ENCODE measurements around the gene OR2AG1. TPM values are rescaled to one million over a fixed set of nuclear protein-coding genes. Genes with fewer than 3 reads are reported as not detected.

OR2AG1 gene
- not detected in 2 replicates for total RNA-seq (2014; rRNA removed; shearing (Covaris generic))
- polyA plus RNA-seq (2016; fragmentation: Nextera tagmentation; extraction: Ambion mirVana): not detected in 2 replicates

- H3K9me3 ChIP-seq (ENCODE audit: low read depth): no peaks in the 10 kb centered on the region
- 38 to 71% methylated on average over 2 of the region's 2 CpGs for WGBS, 2 experiments (ENCODE audit: low coverage in 1 of 2, low lambda C conversion rate in 2 of 2, missing lambda C conversion rate in 2 of 2)
Observed at GRCh38 chr11:6782720-6783119, at the start of gene OR2AG1. Gene OR2AG1, plus strand, starts transcription at chr11:6783020. Its CDS starts 2,018 bp downstream, at chr11:6785038.

GRCh38 chr11:6733326-6734275, 49.2 kb upstream of the OR2AG1 start:
- Histone ChIP-seq H3K27me3 (replicated peaks; ENCODE audit: insufficient read depth) (no peaks in the 10 kb centered on the region), H3K27ac (no peak overlapping the region), H3K9ac (no peak overlapping the region), H3F3A (ENCODE audit: insufficient read depth) (no peaks in the 10 kb centered on the region), H3K4me3 (no peak overlapping the region), H3K9me2 (ENCODE audit: insufficient read depth) (no peaks in the 10 kb centered on the region), H3K9me3 (ENCODE audit: low read depth) (no peaks in the 10 kb centered on the region), H2AFZ (no peak overlapping the region), H3K79me2 (ENCODE audit: insufficient read depth) (no peaks in the 10 kb centered on the region), H3K4me2 (ENCODE audit: unreplicated experiment) (no peak overlapping the region), H3K36me3 (ENCODE audit: low read depth) (no peaks in the 10 kb centered on the region), H3K4me1 (ENCODE audit: insufficient read depth) (peaks cover 7% of the 10 kb centered on the region; the same call in 1 of the 2 replicates), H4K20me1 (ENCODE audit: insufficient read depth) (no peaks in the 10 kb centered on the region)
- no peak for TF ChIP-seq EZH2phosphoT487 (IDR thresholded peaks at IDR 0.05; ENCODE audit: insufficient read depth, low read depth)
- no peak for TF ChIP-seq EZH2 (IDR thresholded peaks at IDR 0.05; ENCODE audit: insufficient read depth, poor library complexity, severe bottlenecking)
- in situ Hi-C loops (cut with MboI): no loop called here
- DNase-seq: no peak
- WGBS, 2 experiments (ENCODE audit: low coverage in 1 of 2, low lambda C conversion rate in 2 of 2, missing lambda C conversion rate in 2 of 2): 63 to 71% methylated on average over 3 of the region's 3 CpGs

More at GRCh38 chr11:6782720-6783119, at the start of gene OR2AG1:
- no peak within 1 kb of the TSS for H3K9ac ChIP-seq
- TF ChIP-seq EZH2phosphoT487 (IDR thresholded peaks at IDR 0.05; ENCODE audit: insufficient read depth, low read depth) (no peak), EZH2 (IDR thresholded peaks at IDR 0.05; ENCODE audit: insufficient read depth, poor library complexity, severe bottlenecking) (no peak)
- no peaks in the 10 kb centered on the region for H3K9me2 ChIP-seq (ENCODE audit: insufficient read depth)
- no peak for DNase-seq
- in situ Hi-C loops (cut with MboI): no loop called here
- H3K27me3 ChIP-seq (replicated peaks; ENCODE audit: insufficient read depth): no peaks in the 10 kb centered on the region
- no peaks in the 10 kb centered on the region for H4K20me1 ChIP-seq (ENCODE audit: insufficient read depth)
- H3F3A ChIP-seq (ENCODE audit: insufficient read depth): no peaks in the 10 kb centered on the region
- no peak within 1 kb of the TSS for H3K27ac ChIP-seq
- H2AFZ ChIP-seq: no peak within 1 kb of the TSS
- H3K4me2 ChIP-seq (ENCODE audit: unreplicated experiment): no peak within 1 kb of the TSS
- H3K79me2 ChIP-seq (ENCODE audit: insufficient read depth): no peaks in the 10 kb centered on the region
- no peaks in the 10 kb centered on the region for H3K4me1 ChIP-seq (ENCODE audit: insufficient read depth)
- H3K36me3 ChIP-seq (ENCODE audit: low read depth): no peaks in the 10 kb centered on the region
- no peak within 1 kb of the TSS for H3K4me3 ChIP-seq

GRCh38 chr11:6734616-6735015, 48.2 kb upstream of the OR2AG1 start:
- peak overlapping the region; percentile 31; the same call in 1 of the 2 replicates for H2AFZ ChIP-seq
- no peaks in the 10 kb centered on the region for H3K9me3 ChIP-seq (ENCODE audit: low read depth)
- in situ Hi-C loops (cut with MboI): no loop called here
- H3K27ac ChIP-seq: no peak overlapping the region
- no peak overlapping the region for H3K4me3 ChIP-seq
- WGBS, 2 experiments (ENCODE audit: low coverage in 1 of 2, low lambda C conversion rate in 2 of 2, missing lambda C conversion rate in 2 of 2): 57 to 62% methylated on average over 3 of the region's 3 CpGs
- no peak overlapping the region for H3K4me2 ChIP-seq (ENCODE audit: unreplicated experiment)
- no peaks in the 10 kb centered on the region for H3K9me2 ChIP-seq (ENCODE audit: insufficient read depth)
- peaks cover 7% of the 10 kb centered on the region; the same call in 1 of the 2 replicates for H3K4me1 ChIP-seq (ENCODE audit: insufficient read depth)
- H3K36me3 ChIP-seq (ENCODE audit: low read depth): no peaks in the 10 kb centered on the region
- TF ChIP-seq EZH2 (IDR thresholded peaks at IDR 0.05; ENCODE audit: insufficient read depth, poor library complexity, severe bottlenecking) (no peak), EZH2phosphoT487 (IDR thresholded peaks at IDR 0.05; ENCODE audit: insufficient read depth, low read depth) (no peak)
- no peaks in the 10 kb centered on the region for H3K79me2 ChIP-seq (ENCODE audit: insufficient read depth)
- no peaks in the 10 kb centered on the region for H3K27me3 ChIP-seq (replicated peaks; ENCODE audit: insufficient read depth)
- no peak overlapping the region for H3K9ac ChIP-seq
- H3F3A ChIP-seq (ENCODE audit: insufficient read depth): no peaks in the 10 kb centered on the region
- no peaks in the 10 kb centered on the region for H4K20me1 ChIP-seq (ENCODE audit: insufficient read depth)
- no peak for DNase-seq

GRCh38 chr11:6735306-6735705, 47.5 kb upstream of the OR2AG1 start:
- no peaks in the 10 kb centered on the region for H3K27me3 ChIP-seq (replicated peaks; ENCODE audit: insufficient read depth)
- in situ Hi-C loops (cut with MboI): no loop called here
- H3K9me3 ChIP-seq (ENCODE audit: low read depth): no peaks in the 10 kb centered on the region
- H3K4me3 ChIP-seq: no peak overlapping the region
- no peak overlapping the region for H3K9ac ChIP-seq
- DNase-seq: peak; percentile 58
- H3K4me1 ChIP-seq (ENCODE audit: insufficient read depth): peaks cover 7% of the 10 kb centered on the region; the same call in 1 of the 2 replicates
- no peak overlapping the region for H3K4me2 ChIP-seq (ENCODE audit: unreplicated experiment)
- TF ChIP-seq EZH2 (IDR thresholded peaks at IDR 0.05; ENCODE audit: insufficient read depth, poor library complexity, severe bottlenecking) (no peak), EZH2phosphoT487 (IDR thresholded peaks at IDR 0.05; ENCODE audit: insufficient read depth, low read depth) (no peak)
- 4 to 17% methylated on average over 3 of the region's 3 CpGs for WGBS, 2 experiments (ENCODE audit: low coverage in 1 of 2, low lambda C conversion rate in 2 of 2, missing lambda C conversion rate in 2 of 2)
- H3K79me2 ChIP-seq (ENCODE audit: insufficient read depth): no peaks in the 10 kb centered on the region
- H2AFZ ChIP-seq: peak overlapping the region; percentile 31; the same call in 1 of the 2 replicates
- no peaks in the 10 kb centered on the region for H3K36me3 ChIP-seq (ENCODE audit: low read depth)
- H3F3A ChIP-seq (ENCODE audit: insufficient read depth): no peaks in the 10 kb centered on the region
- H3K9me2 ChIP-seq (ENCODE audit: insufficient read depth): no peaks in the 10 kb centered on the region
- H3K27ac ChIP-seq: no peak overlapping the region
- H4K20me1 ChIP-seq (ENCODE audit: insufficient read depth): no peaks in the 10 kb centered on the region

All from GM23248 (cell line).